ENCODE measurements around the gene LRRC8E. TPM values are rescaled to one million over a fixed set of nuclear protein-coding genes. Genes with fewer than 3 reads are reported as not detected.

LRRC8E gene
- total and polyA plus RNA-seq, 2 of the 8 experiments (the other 6 are each of a cell fraction or from before 2014, with no cell fraction given): 2.7 to 2.9 TPM

DNA sequence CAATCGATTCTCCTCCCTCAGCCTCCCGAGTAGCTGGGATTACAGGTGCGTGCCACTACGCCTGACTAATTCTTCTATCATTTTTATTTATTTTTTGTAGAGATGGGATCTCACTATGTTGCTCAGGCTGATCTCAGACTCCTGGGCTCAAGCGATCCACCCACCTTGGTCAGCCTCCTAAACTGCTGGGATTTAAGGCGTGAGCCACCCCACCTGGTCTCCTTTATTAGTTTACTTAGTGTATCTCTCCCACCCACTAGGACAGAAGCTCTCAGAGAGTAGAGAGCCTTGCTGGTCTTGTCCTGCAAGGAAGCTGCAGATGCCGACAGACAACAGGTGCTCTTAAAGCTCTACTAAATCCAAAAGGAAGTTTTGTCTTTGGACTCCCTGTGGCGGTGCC, 2.5 kb upstream of the LRRC8E start:
- H4K91ac ChIP-seq (replicated peaks; ENCODE audit: insufficient read length, low read length): no peak overlapping the region
- no peak overlapping the region for H2BK15ac ChIP-seq (ENCODE audit: low read length)
- no peaks in the 10 kb centered on the region for H3K79me1 ChIP-seq (ENCODE audit: low read depth, low read length)
- H3K27me3 ChIP-seq (replicated peaks in 1 of 4; ENCODE audit: control insufficient read depth in 3 of 4, extremely low read depth in 1 of 4, insufficient read depth in 3 of 4, low read length in 3 of 4): peaks cover 0 to 4% (median 3%) of the 10 kb centered on the region in 4 experiments; a peak in 4 of 7 replicates
- CTCF ChIA-PET (ENCODE audit: partially characterized antibody): interaction anchor here (0.8 to 2.0 kb wide), 8 partner anchors 11 to 23 kb away, joined by 3 to 5 read pairs (median 4); no protein-coding TSS in a partner anchor
- H3K4me3 ChIP-seq (ENCODE audit: extremely low read depth in 1 of 4, insufficient read depth in 2 of 4, low read depth in 3 of 4, low read length in 4 of 4): no peak overlapping the region
- no peak overlapping the region for H2BK12ac ChIP-seq (ENCODE audit: low read depth, low read length)
- H2AFZ ChIP-seq (ENCODE audit: low read length): no peak overlapping the region
- no peaks in the 10 kb centered on the region for H3K36me3 ChIP-seq (ENCODE audit: control insufficient read depth in 2 of 4, insufficient read depth in 4 of 4, low read length in 3 of 4)
- H3K23me2 ChIP-seq (ENCODE audit: low read depth, low read length): peaks cover 6% of the 10 kb centered on the region; the same call in 1 of the 2 replicates
- peaks cover 0 to 7% (median 5%) of the 10 kb centered on the region in 4 experiments; a peak in 4 of 7 replicates for H3K4me1 ChIP-seq (replicated peaks in 1 of 4; ENCODE audit: control insufficient read depth in 3 of 4, insufficient read depth in 4 of 4, low read length in 3 of 4)
- POLR2A ChIA-PET (ENCODE audit: partially characterized antibody): interaction anchor here (0.6 to 1.2 kb wide), 5 partner anchors 14 to 43 kb away, joined by 3 to 4 read pairs (median 3); partner anchors contain the start of gene MAP2K7
- no peak overlapping the region for H3K27ac ChIP-seq (ENCODE audit: low read depth, low read length)
- no peak overlapping the region for H2BK20ac ChIP-seq (ENCODE audit: low read length)
- no peak overlapping the region for H2BK5ac ChIP-seq (ENCODE audit: low read depth, low read length)
- no peak for FAIRE-seq
- H3K56ac ChIP-seq (replicated peaks; ENCODE audit: insufficient read length, low read depth, low read length): no peak overlapping the region
- H2BK120ac ChIP-seq (replicated peaks; ENCODE audit: low read depth, low read length): no peak overlapping the region
- H4K8ac ChIP-seq (ENCODE audit: extremely low read depth, insufficient read depth, low read length): no peak overlapping the region
- no peak overlapping the region for H3K4me2 ChIP-seq (ENCODE audit: insufficient read depth in 1 of 2, low read depth in 2 of 2, low read length in 2 of 2)
- H3K9me3 ChIP-seq (ENCODE audit: insufficient read depth in 2 of 2, low read depth in 1 of 2, low read length in 1 of 2): no peaks in the 10 kb centered on the region
- WGBS, 2 experiments (ENCODE audit: extremely low coverage in 1 of 2, insufficient coverage in 1 of 2, insufficient read length in 1 of 2, insufficient replicate concordance in 2 of 2, low coverage in 1 of 2, low lambda C conversion rate in 2 of 2, missing lambda C conversion rate in 1 of 2): 94% methylated on average over 8 of the region's 8 CpGs; no CpG with 5 or more reads in 1 of the 2 experiments
- DNase-seq (ENCODE audit: low read depth in 1 of 2, low spot score in 2 of 2): no peak
- H3K9ac ChIP-seq (replicated peaks in 1 of 4; ENCODE audit: extremely low read depth in 1 of 4, low read depth in 3 of 4, low read length in 3 of 4): no peak overlapping the region
- H3K79me2 ChIP-seq (ENCODE audit: control insufficient read depth in 1 of 2, insufficient read depth in 2 of 2, low read length in 2 of 2): no peaks in the 10 kb centered on the region
- H2AK5ac ChIP-seq (ENCODE audit: low read depth, low read length): no peak overlapping the region
- no peak overlapping the region for H3K23ac ChIP-seq (ENCODE audit: insufficient read length)
- H4K20me1 ChIP-seq (replicated peaks in 1 of 2; ENCODE audit: control insufficient read depth in 1 of 2, insufficient read depth in 2 of 2, low read length in 2 of 2): no peaks in the 10 kb centered on the region
- no peak overlapping the region for H3K14ac ChIP-seq (ENCODE audit: insufficient read length)
- H4K5ac ChIP-seq (ENCODE audit: insufficient read length, low read depth, low read length): no peak overlapping the region
- no peak overlapping the region for H3K18ac ChIP-seq (ENCODE audit: extremely low read depth, low read length)
- no peak overlapping the region for H3K4ac ChIP-seq (replicated peaks; ENCODE audit: insufficient read length, low read depth, low read length)
- TF ChIP-seq, protein P1, sequence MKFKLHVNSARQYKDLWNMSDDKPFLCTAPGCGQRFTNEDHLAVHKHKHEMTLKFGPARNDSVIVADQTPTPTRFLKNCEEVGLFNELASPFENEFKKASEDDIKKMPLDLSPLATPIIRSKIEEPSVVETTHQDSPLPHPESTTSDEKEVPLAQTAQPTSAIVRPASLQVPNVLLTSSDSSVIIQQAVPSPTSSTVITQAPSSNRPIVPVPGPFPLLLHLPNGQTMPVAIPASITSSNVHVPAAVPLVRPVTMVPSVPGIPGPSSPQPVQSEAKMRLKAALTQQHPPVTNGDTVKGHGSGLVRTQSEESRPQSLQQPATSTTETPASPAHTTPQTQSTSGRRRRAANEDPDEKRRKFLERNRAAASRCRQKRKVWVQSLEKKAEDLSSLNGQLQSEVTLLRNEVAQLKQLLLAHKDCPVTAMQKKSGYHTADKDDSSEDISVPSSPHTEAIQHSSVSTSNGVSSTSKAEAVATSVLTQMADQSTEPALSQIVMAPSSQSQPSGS (IDR thresholded peaks at IDR 0.05; ENCODE audit: low read length): no peak
- TF ChIP-seq CBX5 (IDR thresholded peaks at IDR 0.05; ENCODE audit: low read depth, low read length) (no peak), NANOG (IDR thresholded peaks at IDR 0.05; ENCODE audit: insufficient read depth, low read depth, low read length, poor library complexity, severe bottlenecking) (no peak), RXRA (IDR thresholded peaks at IDR 0.05; ENCODE audit: insufficient read depth, low read depth, low read length) (no peak), KDM1A (IDR thresholded peaks at IDR 0.05; ENCODE audit: borderline replicate concordance, low read length) (no peak), GTF2F1 (IDR thresholded peaks at IDR 0.05; ENCODE audit: borderline replicate concordance, low read depth, low read length) (no peak), MAFK (IDR thresholded peaks at IDR 0.05; ENCODE audit: low read depth, low read length) (no peak), TCF12 (IDR thresholded peaks at IDR 0.05; ENCODE audit: low read depth, low read length) (no peak), CREB1 (IDR thresholded peaks at IDR 0.05) (no peak), SAP30 (IDR thresholded peaks at IDR 0.05; ENCODE audit: insufficient read depth, insufficient replicate concordance, low read length) (no peak)
- TF ChIP-seq, protein P2, sequence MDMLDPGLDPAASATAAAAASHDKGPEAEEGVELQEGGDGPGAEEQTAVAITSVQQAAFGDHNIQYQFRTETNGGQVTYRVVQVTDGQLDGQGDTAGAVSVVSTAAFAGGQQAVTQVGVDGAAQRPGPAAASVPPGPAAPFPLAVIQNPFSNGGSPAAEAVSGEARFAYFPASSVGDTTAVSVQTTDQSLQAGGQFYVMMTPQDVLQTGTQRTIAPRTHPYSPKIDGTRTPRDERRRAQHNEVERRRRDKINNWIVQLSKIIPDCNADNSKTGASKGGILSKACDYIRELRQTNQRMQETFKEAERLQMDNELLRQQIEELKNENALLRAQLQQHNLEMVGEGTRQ (IDR thresholded peaks at IDR 0.05; ENCODE audit: low read length): no peak

All from H1 (cell line).